ENCODE data around the gene HHATL. TPM values are rescaled to one million over a fixed set of nuclear protein-coding genes. Genes with fewer than 3 reads are reported as not detected.
A peak's percentile ranks its signal among the peaks of the same experiment; 100 is the strongest.

The HHATL gene
- total RNA-seq, 1 experiment from 2014 or later: not detected

GRCh38 chr3:42656680-42657610 lies 45.7 kb downstream of the HHATL start:
- H3K4me1 ChIP-seq (ENCODE audit: control insufficient read depth, insufficient read depth, low read length): peaks cover 11% of the 10 kb centered on the region
- H3K36me3 ChIP-seq (ENCODE audit: control insufficient read depth, insufficient read depth, low read length): no peaks in the 10 kb centered on the region
- in situ Hi-C loops (cut with HindIII; ENCODE audit: low pct_unique_long_range_greater_than_20kb, low sequenced_read_pairs): no loop called here
- no peak for TF ChIP-seq TCF7L2 (IDR thresholded peaks at IDR 0.05; ENCODE audit: low read depth, low read length)
- ATAC-seq (no peak), DNase-seq (ENCODE audit: low read depth, low spot score) (no peak)
- H3K27me3 ChIP-seq (ENCODE audit: control insufficient read depth, insufficient read depth, low read length): no peaks in the 10 kb centered on the region
- no peak overlapping the region for H3K27ac ChIP-seq (ENCODE audit: low read length)
- no TSS peak for BruUV-seq (replicated peaks)
- intact Hi-C loops (cut with micrococcal nuclease; ENCODE audit: unreplicated experiment): no loop called here
- CTCF ChIA-PET: no interaction called here
- POLR2A ChIA-PET: no interaction called here
- no peaks in the 10 kb centered on the region for H3K9me3 ChIP-seq (ENCODE audit: control insufficient read depth, insufficient read depth, low read depth, low read length)
- no peak overlapping the region for H3K4me3 ChIP-seq (ENCODE audit: low read depth in 2 of 2, low read length in 2 of 2)

- ATAC-seq (no peak), DNase-seq (ENCODE audit: low read depth, low spot score) (no peak)
- CTCF ChIA-PET: no interaction called here
- intact Hi-C loops (cut with micrococcal nuclease; ENCODE audit: unreplicated experiment): no loop called here
- no peak for TF ChIP-seq CTCF (IDR thresholded peaks at IDR 0.05)
- no TSS peak for BruUV-seq (replicated peaks)
- in situ Hi-C loops (cut with HindIII; ENCODE audit: low pct_unique_long_range_greater_than_20kb, low sequenced_read_pairs): no loop called here
- peaks cover 16% of the 10 kb centered on the region for H3K4me1 ChIP-seq (ENCODE audit: control insufficient read depth, insufficient read depth, low read length)
- no peaks in the 10 kb centered on the region for H3K27me3 ChIP-seq (ENCODE audit: control insufficient read depth, insufficient read depth, low read length)
- no peak overlapping the region for H3K4me3 ChIP-seq (ENCODE audit: low read depth in 2 of 2, low read length in 2 of 2)
- POLR2A ChIA-PET: no interaction called here
- H3K9me3 ChIP-seq (ENCODE audit: control insufficient read depth, insufficient read depth, low read depth, low read length): no peaks in the 10 kb centered on the region
- no peak overlapping the region for H3K27ac ChIP-seq (ENCODE audit: low read length)
- no peaks in the 10 kb centered on the region for H3K36me3 ChIP-seq (ENCODE audit: control insufficient read depth, insufficient read depth, low read length)
These were observed 46.5 kb downstream of the HHATL start for GRCh38 chr3:42655980-42656679.

- no peaks in the 10 kb centered on the region for H3K36me3 ChIP-seq (ENCODE audit: control insufficient read depth, insufficient read depth, low read length)
- DNase-seq (ENCODE audit: low read depth, low spot score) (no peak), ATAC-seq (no peak)
- ChIA-PET CTCF (no interaction called here), POLR2A (no interaction called here)
- no peak for TF ChIP-seq SIN3A (IDR thresholded peaks at IDR 0.05; ENCODE audit: borderline replicate concordance, insufficient read depth, low read depth, low read length)
- TF ChIP-seq CTCF (IDR thresholded peaks at IDR 0.05): no peak
- TF ChIP-seq POLR2AphosphoS5 (IDR thresholded peaks at IDR 0.05; ENCODE audit: low read depth, low read length): no peak
- TF ChIP-seq TCF7L2 (IDR thresholded peaks at IDR 0.05; ENCODE audit: low read depth, low read length): no peak
- TF ChIP-seq REST (IDR thresholded peaks at IDR 0.05; ENCODE audit: insufficient read depth in 1 of 2, low read depth in 2 of 2, low read length in 1 of 2): no peak
- no peaks in the 10 kb centered on the region for H3K27me3 ChIP-seq (ENCODE audit: control insufficient read depth, insufficient read depth, low read length)
- H3K9me3 ChIP-seq (ENCODE audit: control insufficient read depth, insufficient read depth, low read depth, low read length): no peaks in the 10 kb centered on the region
- peaks cover 16% of the 10 kb centered on the region for H3K4me1 ChIP-seq (ENCODE audit: control insufficient read depth, insufficient read depth, low read length)
- no TSS peak for BruUV-seq (replicated peaks)
- in situ Hi-C loops (cut with HindIII; ENCODE audit: low pct_unique_long_range_greater_than_20kb, low sequenced_read_pairs) (no loop called here), intact Hi-C loops (cut with micrococcal nuclease; ENCODE audit: unreplicated experiment) (no loop called here)
- H3K27ac ChIP-seq (ENCODE audit: low read length): no peak overlapping the region
- H3K4me3 ChIP-seq (ENCODE audit: low read depth in 2 of 2, low read length in 2 of 2): peak overlapping the region; percentile 48 to 49; a peak in 2 of 4 replicates
These were observed 47.2 kb downstream of the HHATL start for GRCh38 chr3:42655331-42655888.

Measured in Panc1 (cell line).